Muscle of arm (tissue), 12 donors: ENCODE measurements around the gene NIBAN1. TPM values are rescaled to one million over a fixed set of nuclear protein-coding genes. Genes with fewer than 3 reads are reported as not detected.

Experiments used
- polyA plus RNA-seq, 12 donors: library from polyadenylated mRNA; unstranded; fragments of 120-200 nt; gene quantifications; one replicate each; pipeline ENCODE4 v1.2.1, GENCODE V29; 2013; ENCODE audit not compliant: insufficient read length in 12 of 12

Gene NIBAN1
- polyA plus RNA-seq, 12 donors = 30.3 to 69.9 (median 56.7) TPM; not detected in 1

Other genes starting within 250 kb of the NIBAN1 start
- gene EDEM3, start 219.7 kb downstream of the NIBAN1 start, polyA plus RNA-seq = 10 to 100 TPM in 11 of 12 donors, not detected in 1; 20.6 to 42.2 (median 29.3) TPM
- 10 to 100 TPM in 11 of 12 donors, not detected in 1; 23.8 to 52.6 (median 44.3) TPM for gene RNF2, start 71.0 kb upstream of the NIBAN1 start, polyA plus RNA-seq
- 10 to 100 TPM in 11 of 12 donors, not detected in 1; 11.6 to 25.3 (median 18.1) TPM for gene TRMT1L, start 182.4 kb upstream of the NIBAN1 start, polyA plus RNA-seq
- 1 to 10 TPM in 10 of 12 donors, not detected in 2; 6.5 to 9.6 (median 8.2) TPM for gene SWT1, start 182.7 kb upstream of the NIBAN1 start, polyA plus RNA-seq